ENCODE measurements around the gene APOL1. TPM values are rescaled to one million over a fixed set of nuclear protein-coding genes. Genes with fewer than 3 reads are reported as not detected.
"Not testable (repeated sequence)": the region's sequence is repeated elsewhere in the genome, so short reads cannot be mapped to it uniquely, and the experiment has no call there.

The APOL1 gene
- total RNA-seq, 3 donors from 2014 or later = 26.0 to 85.7 (median 68.5) TPM

DNA sequence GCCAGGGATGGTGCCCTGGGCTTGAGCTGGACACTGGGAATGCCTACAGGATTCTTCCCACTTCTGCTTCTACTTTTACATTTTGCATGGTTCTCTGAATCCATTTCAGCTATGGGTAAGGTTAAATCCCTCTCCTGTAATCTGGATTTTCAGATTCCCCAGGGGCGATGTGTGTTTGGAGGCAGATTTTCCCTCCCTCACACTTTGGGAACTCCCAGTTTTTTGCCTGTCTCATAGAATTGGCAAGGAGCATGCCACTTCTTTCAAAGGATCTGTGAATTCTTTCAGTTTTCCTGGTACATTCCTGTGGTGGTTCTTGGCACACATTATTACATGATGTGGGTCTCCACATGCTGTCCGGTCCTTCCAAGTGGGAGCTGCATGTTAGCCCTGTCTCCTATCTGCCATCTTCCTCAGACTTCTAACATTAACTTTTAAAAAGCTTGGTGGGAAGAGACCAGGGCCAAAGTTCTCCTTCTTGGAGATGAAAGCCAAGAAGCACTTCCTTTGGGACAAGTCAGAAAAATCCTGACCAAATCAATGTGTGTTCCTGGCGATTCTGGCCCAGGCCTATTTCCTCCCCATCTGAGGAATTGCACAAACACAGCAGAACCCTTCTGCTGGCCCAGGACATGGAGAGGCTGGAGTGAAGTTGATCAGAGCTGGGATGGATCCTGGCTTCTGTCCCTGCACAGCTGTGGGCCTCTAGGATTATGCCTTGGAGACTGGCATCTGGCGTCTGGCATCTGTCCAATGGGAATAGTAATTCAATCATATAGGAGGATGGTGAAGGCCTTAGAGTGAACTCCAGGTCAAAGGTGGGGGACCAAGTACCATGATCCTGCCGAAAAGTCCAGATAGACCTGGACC, 8.2 kb upstream of the APOL1 start:
- intact Hi-C loops (cut with DNase I, micrococcal nuclease) = no loop called here
- ATAC-seq = no peak
- Histone ChIP-seq H3K4me3 (no peak overlapping the region), H3K4me1 (ENCODE audit: low read depth) (no peaks in the 10 kb centered on the region), H3K36me3 (ENCODE audit: low read depth) (no peaks in the 10 kb centered on the region), H3K9me3 (no peaks in the 10 kb centered on the region)
- TF ChIP-seq, protein P1, sequence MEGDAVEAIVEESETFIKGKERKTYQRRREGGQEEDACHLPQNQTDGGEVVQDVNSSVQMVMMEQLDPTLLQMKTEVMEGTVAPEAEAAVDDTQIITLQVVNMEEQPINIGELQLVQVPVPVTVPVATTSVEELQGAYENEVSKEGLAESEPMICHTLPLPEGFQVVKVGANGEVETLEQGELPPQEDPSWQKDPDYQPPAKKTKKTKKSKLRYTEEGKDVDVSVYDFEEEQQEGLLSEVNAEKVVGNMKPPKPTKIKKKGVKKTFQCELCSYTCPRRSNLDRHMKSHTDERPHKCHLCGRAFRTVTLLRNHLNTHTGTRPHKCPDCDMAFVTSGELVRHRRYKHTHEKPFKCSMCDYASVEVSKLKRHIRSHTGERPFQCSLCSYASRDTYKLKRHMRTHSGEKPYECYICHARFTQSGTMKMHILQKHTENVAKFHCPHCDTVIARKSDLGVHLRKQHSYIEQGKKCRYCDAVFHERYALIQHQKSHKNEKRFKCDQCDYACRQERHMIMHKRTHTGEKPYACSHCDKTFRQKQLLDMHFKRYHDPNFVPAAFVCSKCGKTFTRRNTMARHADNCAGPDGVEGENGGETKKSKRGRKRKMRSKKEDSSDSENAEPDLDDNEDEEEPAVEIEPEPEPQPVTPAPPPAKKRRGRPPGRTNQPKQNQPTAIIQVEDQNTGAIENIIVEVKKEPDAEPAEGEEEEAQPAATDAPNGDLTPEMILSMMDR (IDR thresholded peaks at IDR 0.05) = no peak
- no peak for DNase-seq

DNA sequence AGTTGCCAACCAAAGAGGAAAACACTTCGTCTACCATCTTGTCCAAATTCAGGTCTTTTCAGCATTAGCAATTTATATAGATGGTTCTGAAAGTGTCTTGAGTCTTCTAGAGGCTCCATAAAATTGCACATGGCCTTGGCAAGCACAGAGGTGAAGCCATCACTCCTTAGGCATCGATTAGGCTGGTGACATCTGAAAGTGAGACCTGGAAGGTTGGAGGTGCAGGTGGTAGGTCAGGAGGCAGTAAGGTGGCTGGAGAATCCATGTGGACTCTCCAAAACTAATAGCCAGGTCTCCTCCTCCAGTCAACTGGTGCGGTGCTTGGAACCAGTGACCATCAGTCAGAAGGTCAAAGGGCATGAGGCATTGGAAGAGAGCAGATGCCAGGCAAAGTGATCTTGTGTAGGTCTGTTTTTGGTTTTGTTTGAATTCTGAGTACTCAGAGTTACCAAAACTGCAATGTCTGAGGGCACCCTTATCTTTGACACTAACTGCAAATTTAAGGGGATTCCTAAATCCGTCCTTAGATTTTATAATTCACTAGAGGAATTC, 7.1 kb upstream of the APOL1 start:
- no peaks in the 10 kb centered on the region for H3K36me3 ChIP-seq (ENCODE audit: low read depth)
- no peak for ATAC-seq
- intact Hi-C loops (cut with DNase I, micrococcal nuclease) = no loop called here
- TF ChIP-seq, protein P1 (IDR thresholded peaks at IDR 0.05) = no peak
- no peaks in the 10 kb centered on the region for H3K4me1 ChIP-seq (ENCODE audit: low read depth)
- no peak for DNase-seq
- H3K9me3 ChIP-seq = no peaks in the 10 kb centered on the region
- no peak overlapping the region for H3K4me3 ChIP-seq

DNA sequence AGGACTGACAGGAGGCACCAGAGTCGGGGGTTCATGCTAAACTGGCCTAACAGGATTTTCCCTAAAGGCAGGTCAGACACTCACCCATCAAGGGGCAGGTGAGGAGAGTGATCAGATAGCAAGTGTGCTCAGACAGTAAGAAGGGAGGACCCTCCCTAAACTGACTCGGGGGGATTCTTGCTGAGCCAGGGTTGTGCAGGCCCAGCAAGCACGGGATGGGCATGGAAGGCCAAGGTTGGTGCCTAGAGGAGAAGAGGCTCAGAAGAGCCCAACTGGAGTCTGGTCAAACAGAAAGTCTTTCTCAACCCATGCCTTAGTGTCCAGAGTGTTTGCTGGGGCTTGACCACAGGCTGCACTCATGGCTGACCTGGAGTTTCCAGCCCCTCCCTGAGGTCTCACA, 6.2 kb upstream of the APOL1 start:
- H3K4me1 ChIP-seq (ENCODE audit: low read depth) = no peaks in the 10 kb centered on the region
- ATAC-seq (no peak), DNase-seq (no peak)
- no peak overlapping the region for H3K4me3 ChIP-seq
- H3K36me3 ChIP-seq (ENCODE audit: low read depth) = no peaks in the 10 kb centered on the region
- H3K9me3 ChIP-seq = no peaks in the 10 kb centered on the region
- intact Hi-C loops (cut with DNase I, micrococcal nuclease) = no loop called here
- TF ChIP-seq, protein P1 (IDR thresholded peaks at IDR 0.05) = no peak

DNA sequence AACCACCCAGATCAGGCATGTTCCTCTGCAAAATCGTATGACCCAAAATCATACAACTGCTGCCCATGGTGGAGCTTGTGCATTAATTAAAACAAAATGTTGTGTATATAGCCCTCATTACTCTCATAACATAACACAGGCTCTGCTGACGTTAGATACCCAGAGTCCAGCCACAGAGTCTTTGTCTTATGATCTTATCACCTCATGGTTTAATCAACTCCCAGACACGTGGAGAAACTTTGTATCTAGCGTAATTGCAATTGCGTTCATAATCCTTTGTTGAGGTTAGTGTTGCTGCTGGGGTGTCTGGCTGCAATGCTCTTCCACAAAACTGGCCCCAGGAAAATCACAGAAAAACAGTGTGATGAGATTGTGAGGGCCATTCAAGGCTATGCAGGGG, 5.0 kb upstream of the APOL1 start:
- Histone ChIP-seq H3K4me3 (no peak overlapping the region), H3K9me3 (no peaks in the 10 kb centered on the region), H3K36me3 (ENCODE audit: low read depth) (no peaks in the 10 kb centered on the region), H3K4me1 (ENCODE audit: low read depth) (peaks cover 6% of the 10 kb centered on the region)
- ATAC-seq (no peak), DNase-seq (no peak)
- TF ChIP-seq, protein P1 (IDR thresholded peaks at IDR 0.05) = no peak
- intact Hi-C loops (cut with DNase I, micrococcal nuclease) = no loop called here

DNA sequence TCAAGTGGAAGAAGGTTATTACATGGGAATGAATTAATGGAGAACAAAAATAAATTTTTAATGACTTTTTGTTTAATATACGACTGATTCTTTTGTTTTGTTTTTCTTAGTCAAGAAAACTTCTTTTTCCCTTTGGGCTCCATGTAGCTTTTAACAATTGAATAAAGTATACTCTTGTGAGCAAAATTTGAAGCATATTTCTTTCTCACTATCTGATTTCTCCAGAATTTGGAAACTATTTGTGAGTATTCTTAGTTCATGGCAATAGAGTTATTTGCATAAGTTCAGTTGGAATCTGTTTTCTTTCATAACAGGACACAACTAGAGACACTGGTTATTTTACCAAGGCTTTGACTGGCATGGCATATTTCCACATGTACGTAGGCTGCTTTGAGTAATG, 3.8 kb upstream of the APOL1 start:
- Histone ChIP-seq H3K9me3 (no peaks in the 10 kb centered on the region), H3K4me1 (ENCODE audit: low read depth) (peaks cover 15% of the 10 kb centered on the region), H3K36me3 (ENCODE audit: low read depth) (no peaks in the 10 kb centered on the region), H3K4me3 (no peak overlapping the region)
- DNase-seq (no peak), ATAC-seq (no peak)
- TF ChIP-seq, protein P1 (IDR thresholded peaks at IDR 0.05) = no peak
- intact Hi-C loops (cut with DNase I, micrococcal nuclease) = no loop called here

DNA sequence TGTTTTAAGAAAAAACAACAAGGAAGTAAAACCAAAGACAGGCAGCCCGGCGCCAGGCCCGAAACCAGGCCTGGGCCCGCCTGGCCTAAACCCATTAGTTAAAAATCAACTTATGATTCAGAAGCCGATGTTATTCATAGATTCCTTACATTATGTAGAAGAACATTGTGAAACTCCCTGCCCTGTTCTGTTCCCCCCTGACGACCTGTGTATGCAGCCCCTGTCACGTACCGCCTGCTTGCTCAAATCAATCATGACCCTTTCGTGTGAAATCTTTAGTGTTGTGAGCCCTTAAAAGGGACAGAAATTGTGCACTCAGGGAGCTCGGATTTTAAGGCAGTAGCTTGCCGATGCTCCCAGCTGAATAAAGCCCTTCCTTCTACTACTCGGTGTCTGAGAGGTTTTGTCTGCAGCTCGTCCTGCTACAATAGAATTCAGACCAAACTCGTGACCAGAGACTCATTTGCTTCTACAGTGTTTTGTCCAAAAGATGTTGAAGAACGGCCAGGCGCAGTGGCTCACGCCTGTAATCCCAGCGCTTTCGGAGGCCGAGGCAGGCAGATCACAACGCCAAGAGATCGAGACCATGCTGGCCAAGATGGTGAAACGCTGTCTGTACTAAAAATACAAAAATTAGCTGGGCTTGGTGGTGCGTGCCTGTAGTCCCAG, 2.5 kb upstream of the APOL1 start:
- H3K4me3 ChIP-seq; H3K9me3 ChIP-seq; intact Hi-C loops (cut with DNase I, micrococcal nuclease); DNase-seq; ATAC-seq; H3K36me3 ChIP-seq (ENCODE audit: low read depth): not testable (repeated sequence)
- H3K4me1 ChIP-seq (ENCODE audit: low read depth) = peaks cover 25% of the 10 kb centered on the region

DNA sequence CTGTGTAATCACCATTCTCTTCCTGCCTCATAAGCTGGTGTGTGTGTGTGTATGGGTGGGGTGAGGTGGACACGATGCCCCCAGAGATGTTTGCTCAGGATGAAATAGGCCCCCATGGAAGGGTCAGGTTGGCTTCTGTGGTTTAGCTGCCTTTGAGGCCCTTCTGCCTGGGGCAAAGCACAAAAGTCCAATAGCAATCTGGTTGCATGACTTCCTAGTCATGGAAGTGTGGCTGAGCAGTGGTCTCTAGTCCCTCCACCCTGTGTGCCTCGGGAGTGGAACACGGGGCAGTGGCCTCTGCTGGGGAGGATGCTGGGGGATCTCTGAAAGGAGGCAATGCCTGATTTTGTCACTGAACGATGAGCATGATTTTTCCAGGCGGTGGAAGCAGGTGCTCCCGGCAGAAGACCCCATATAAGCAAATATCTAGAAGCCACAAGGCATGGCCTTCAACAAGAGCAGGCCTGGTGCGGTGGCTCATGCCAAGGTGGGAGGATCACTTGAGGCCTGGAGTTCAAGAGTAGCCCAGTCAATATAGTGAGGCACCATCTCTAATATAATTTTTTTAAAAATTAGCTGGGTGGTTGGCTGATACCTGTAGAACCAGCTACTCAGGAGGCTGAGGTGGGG, 839 bp upstream of the APOL1 start:
- DNase-seq; H3K9me3 ChIP-seq; H3K4me3 ChIP-seq; intact Hi-C loops (cut with DNase I, micrococcal nuclease); ATAC-seq; H3K36me3 ChIP-seq (ENCODE audit: low read depth): not testable (repeated sequence)
- peaks cover 25% of the 10 kb centered on the region for H3K4me1 ChIP-seq (ENCODE audit: low read depth)

All from mucosa of descending colon (tissue), 3 donors.